WTC11 (cell line): ENCODE data around the gene USP37.

Experiments used
- CREM ChIP-seq: sonication (generic); formaldehyde crosslinking; IDR thresholded peaks from 2 replicates; pipeline ENCODE4 v1.8.1; 2022; ENCODE audit warnings: mild to moderate bottlenecking, missing genetic modification reagents, moderate library complexity
- MYBL2 ChIP-seq: sonication (generic); formaldehyde crosslinking; IDR thresholded peaks from 2 replicates; pipeline ENCODE4 v1.8.1; 2023; ENCODE audit warnings: mild to moderate bottlenecking, moderate library complexity, missing genetic modification reagents
- NFE2L1 ChIP-seq: sonication (generic); formaldehyde crosslinking; IDR thresholded peaks from 2 replicates; pipeline ENCODE4 v1.8.1; 2023; ENCODE audit warnings: missing genetic modification reagents
- TCF7 ChIP-seq: sonication (generic); formaldehyde crosslinking; IDR thresholded peaks from 2 replicates; pipeline ENCODE4 v1.8.0; 2022; ENCODE audit warnings: mild to moderate bottlenecking, low read depth, missing genetic modification reagents, moderate library complexity
- ZNF121 ChIP-seq: sonication (generic); formaldehyde crosslinking; IDR thresholded peaks from 2 replicates; pipeline ENCODE4 v1.8.0; 2023; ENCODE audit warnings: missing genetic modification reagents
- ZNF263 ChIP-seq: sonication (generic); formaldehyde crosslinking; IDR thresholded peaks from 2 replicates; pipeline ENCODE4 v1.8.1; 2022; ENCODE audit warnings: low read depth, mild to moderate bottlenecking, moderate library complexity, missing genetic modification reagents
- ZNF317 ChIP-seq: sonication (generic); formaldehyde crosslinking; IDR thresholded peaks from 2 replicates; pipeline ENCODE4 v1.8.1; 2023; ENCODE audit warnings: low read depth, mild to moderate bottlenecking, moderate library complexity, missing genetic modification reagents, borderline replicate concordance
- ZNF396 ChIP-seq: fragments of 250-450 bp; sonication (Bioruptor Pico); IDR thresholded peaks from 2 replicates; pipeline ENCODE4 v1.8.0; 2021; ENCODE audit warnings: mild to moderate bottlenecking, moderate library complexity, borderline replicate concordance
- TF ChIP-seq, protein P1 (sequence below): fragments of 200-600 bp; IDR thresholded peaks from 2 replicates; pipeline ENCODE4 v1.8.0; 2022; ENCODE audit warnings: antibody characterized with exemption
- TF ChIP-seq, protein P2 (sequence below): sonication (generic); formaldehyde crosslinking; IDR thresholded peaks from 2 replicates; pipeline ENCODE4 v1.8.0; 2023; ENCODE audit warnings: missing genetic modification reagents
- TF ChIP-seq, protein P3 (sequence below): sonication (generic); formaldehyde crosslinking; IDR thresholded peaks from 2 replicates; pipeline ENCODE4 v1.8.0; 2022; ENCODE audit warnings: mild to moderate bottlenecking, missing genetic modification reagents
- TF ChIP-seq, protein P4 (sequence below): sonication (generic); formaldehyde crosslinking; IDR thresholded peaks from 2 replicates; pipeline ENCODE4 v1.8.1; 2022; ENCODE audit warnings: mild to moderate bottlenecking, missing genetic modification reagents, moderate library complexity, borderline replicate concordance
- TF ChIP-seq, protein P5 (sequence below): sonication (generic); formaldehyde crosslinking; IDR thresholded peaks from 2 replicates; pipeline ENCODE4 v1.8.1; 2023; ENCODE audit warnings: mild to moderate bottlenecking, missing genetic modification reagents
- TF ChIP-seq, protein P6 (sequence below): sonication (generic); formaldehyde crosslinking; IDR thresholded peaks from 2 replicates; pipeline ENCODE4 v1.8.0; 2022; ENCODE audit warnings: mild to moderate bottlenecking, missing genetic modification reagents

DNA sequence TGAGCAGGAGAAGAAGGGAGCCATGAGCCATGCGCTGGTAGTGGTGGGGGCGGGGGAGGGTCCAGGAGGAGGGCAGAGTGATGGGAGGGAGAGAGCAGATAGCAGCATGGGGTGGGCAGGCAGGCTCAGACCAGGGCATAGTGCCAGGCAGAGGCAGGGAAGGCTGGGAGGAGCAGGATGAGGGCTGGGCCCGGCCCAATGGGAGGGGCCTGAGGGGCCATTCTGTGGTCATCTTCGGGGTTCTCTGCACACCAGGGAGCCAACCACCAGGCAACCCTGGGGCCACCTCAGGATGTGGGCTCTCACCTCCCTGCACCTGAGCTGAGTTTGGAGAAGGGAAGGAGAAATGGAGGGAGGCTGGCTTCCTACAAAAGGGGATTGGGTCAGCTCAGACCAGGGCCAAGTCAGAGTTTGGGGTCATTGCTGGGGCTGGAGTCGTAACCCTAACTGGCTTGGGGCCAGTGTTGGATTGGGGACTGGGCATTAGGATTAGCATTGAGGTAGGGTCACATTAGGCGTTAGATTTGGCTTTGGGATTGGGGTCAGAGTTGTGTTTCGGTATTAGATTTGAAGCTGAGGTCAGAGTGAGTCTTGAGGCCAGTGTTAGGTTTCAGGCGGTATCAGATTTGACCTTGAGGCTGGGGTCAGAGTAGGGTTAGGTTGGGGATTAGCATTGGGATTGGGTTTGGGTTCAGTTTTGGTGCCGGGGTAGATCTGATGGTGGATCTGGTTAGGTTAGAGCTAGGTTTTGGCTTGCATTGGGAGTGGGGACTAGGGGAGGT is 138.0 kb downstream of the USP37 start:
- TF ChIP-seq, protein P1, sequence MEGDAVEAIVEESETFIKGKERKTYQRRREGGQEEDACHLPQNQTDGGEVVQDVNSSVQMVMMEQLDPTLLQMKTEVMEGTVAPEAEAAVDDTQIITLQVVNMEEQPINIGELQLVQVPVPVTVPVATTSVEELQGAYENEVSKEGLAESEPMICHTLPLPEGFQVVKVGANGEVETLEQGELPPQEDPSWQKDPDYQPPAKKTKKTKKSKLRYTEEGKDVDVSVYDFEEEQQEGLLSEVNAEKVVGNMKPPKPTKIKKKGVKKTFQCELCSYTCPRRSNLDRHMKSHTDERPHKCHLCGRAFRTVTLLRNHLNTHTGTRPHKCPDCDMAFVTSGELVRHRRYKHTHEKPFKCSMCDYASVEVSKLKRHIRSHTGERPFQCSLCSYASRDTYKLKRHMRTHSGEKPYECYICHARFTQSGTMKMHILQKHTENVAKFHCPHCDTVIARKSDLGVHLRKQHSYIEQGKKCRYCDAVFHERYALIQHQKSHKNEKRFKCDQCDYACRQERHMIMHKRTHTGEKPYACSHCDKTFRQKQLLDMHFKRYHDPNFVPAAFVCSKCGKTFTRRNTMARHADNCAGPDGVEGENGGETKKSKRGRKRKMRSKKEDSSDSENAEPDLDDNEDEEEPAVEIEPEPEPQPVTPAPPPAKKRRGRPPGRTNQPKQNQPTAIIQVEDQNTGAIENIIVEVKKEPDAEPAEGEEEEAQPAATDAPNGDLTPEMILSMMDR: no peak
- TF ChIP-seq, protein P2, sequence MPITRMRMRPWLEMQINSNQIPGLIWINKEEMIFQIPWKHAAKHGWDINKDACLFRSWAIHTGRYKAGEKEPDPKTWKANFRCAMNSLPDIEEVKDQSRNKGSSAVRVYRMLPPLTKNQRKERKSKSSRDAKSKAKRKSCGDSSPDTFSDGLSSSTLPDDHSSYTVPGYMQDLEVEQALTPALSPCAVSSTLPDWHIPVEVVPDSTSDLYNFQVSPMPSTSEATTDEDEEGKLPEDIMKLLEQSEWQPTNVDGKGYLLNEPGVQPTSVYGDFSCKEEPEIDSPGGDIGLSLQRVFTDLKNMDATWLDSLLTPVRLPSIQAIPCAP (CRISPR knock-in tag): no peak
- TF ChIP-seq, protein P3, sequence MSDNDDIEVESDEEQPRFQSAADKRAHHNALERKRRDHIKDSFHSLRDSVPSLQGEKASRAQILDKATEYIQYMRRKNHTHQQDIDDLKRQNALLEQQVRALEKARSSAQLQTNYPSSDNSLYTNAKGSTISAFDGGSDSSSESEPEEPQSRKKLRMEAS: no peak
- TF ChIP-seq TCF7 (CRISPR knock-in tag): no peak
- TF ChIP-seq ZNF121: no peak
- no peak for TF ChIP-seq ZNF263 (CRISPR knock-in tag)
- no peak for TF ChIP-seq ZNF317 (CRISPR knock-in tag)
- no peak for TF ChIP-seq ZNF396 (CRISPR knock-in tag)
- TF ChIP-seq, protein P4, sequence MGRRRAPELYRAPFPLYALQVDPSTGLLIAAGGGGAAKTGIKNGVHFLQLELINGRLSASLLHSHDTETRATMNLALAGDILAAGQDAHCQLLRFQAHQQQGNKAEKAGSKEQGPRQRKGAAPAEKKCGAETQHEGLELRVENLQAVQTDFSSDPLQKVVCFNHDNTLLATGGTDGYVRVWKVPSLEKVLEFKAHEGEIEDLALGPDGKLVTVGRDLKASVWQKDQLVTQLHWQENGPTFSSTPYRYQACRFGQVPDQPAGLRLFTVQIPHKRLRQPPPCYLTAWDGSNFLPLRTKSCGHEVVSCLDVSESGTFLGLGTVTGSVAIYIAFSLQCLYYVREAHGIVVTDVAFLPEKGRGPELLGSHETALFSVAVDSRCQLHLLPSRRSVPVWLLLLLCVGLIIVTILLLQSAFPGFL (CRISPR knock-in tag): no peak
- TF ChIP-seq, protein P5, sequence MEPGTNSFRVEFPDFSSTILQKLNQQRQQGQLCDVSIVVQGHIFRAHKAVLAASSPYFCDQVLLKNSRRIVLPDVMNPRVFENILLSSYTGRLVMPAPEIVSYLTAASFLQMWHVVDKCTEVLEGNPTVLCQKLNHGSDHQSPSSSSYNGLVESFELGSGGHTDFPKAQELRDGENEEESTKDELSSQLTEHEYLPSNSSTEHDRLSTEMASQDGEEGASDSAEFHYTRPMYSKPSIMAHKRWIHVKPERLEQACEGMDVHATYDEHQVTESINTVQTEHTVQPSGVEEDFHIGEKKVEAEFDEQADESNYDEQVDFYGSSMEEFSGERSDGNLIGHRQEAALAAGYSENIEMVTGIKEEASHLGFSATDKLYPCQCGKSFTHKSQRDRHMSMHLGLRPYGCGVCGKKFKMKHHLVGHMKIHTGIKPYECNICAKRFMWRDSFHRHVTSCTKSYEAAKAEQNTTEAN (CRISPR knock-in tag): no peak
- TF ChIP-seq, protein P6, sequence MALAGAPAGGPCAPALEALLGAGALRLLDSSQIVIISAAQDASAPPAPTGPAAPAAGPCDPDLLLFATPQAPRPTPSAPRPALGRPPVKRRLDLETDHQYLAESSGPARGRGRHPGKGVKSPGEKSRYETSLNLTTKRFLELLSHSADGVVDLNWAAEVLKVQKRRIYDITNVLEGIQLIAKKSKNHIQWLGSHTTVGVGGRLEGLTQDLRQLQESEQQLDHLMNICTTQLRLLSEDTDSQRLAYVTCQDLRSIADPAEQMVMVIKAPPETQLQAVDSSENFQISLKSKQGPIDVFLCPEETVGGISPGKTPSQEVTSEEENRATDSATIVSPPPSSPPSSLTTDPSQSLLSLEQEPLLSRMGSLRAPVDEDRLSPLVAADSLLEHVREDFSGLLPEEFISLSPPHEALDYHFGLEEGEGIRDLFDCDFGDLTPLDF (CRISPR knock-in tag): no peak
- no peak for TF ChIP-seq MYBL2
- no peak for TF ChIP-seq CREM (CRISPR knock-in tag)
- no peak for TF ChIP-seq NFE2L1 (CRISPR knock-in tag)
